SU-DHL-6 (cell line): ENCODE measurements around the gene PBX1.

Experiments used
- CTCF ChIP-seq: fragments of 200-600 bp; sonication (generic); IDR thresholded peaks from one replicate; pipeline ENCODE4 v1.5.1; 2017; ENCODE audit warnings: antibody characterized with exemption, mild to moderate bottlenecking, low read length, moderate library complexity; ENCODE audit not compliant: insufficient read depth, poor library complexity, severe bottlenecking
- EZH2phosphoT487 ChIP-seq: fragments of 200-600 bp; sonication (generic), shearing (Covaris generic); conservative IDR thresholded peaks from 2 replicates; pipeline ENCODE4 v1.6.1; 2018; ENCODE audit warnings: mild to moderate bottlenecking, antibody characterized with exemption, low read length, moderate library complexity, mixed read lengths

GRCh38 chr1:164774413-164774812 is 215.4 kb downstream of the PBX1 start:
- TF ChIP-seq CTCF (no peak), EZH2phosphoT487 (no peak)
